Mesenchymal stem cell (in vitro differentiated cells and primary cell): ENCODE results near the gene FGA.

Source experiments
- DNase-seq: peaks from one replicate; pipeline ENCODE4 v3.0.0-alpha.2; 2013
- H2AFZ ChIP-seq: one replicate; pipeline ENCODE4 v1.6.1; 2013; ENCODE audit warnings: low read depth, mild to moderate bottlenecking, control low read depth, inconsistent platforms, low read length, moderate library complexity
- H2AK5ac ChIP-seq: 2 replicates; pipeline ENCODE4 v1.6.1; 2013; ENCODE audit warnings: low read length, moderate library complexity, mild to moderate bottlenecking, inconsistent platforms; ENCODE audit not compliant: severe bottlenecking
- H2BK120ac ChIP-seq: one replicate; pipeline ENCODE4 v1.6.1; 2013; ENCODE audit warnings: low read depth, mild to moderate bottlenecking, inconsistent platforms, low read length, moderate library complexity
- H2BK12ac ChIP-seq, 2 experiments: one replicate each; pipeline ENCODE4 v1.6.1; 2013; ENCODE audit warnings: inconsistent platforms in 2 of 2, low read length in 2 of 2, mild to moderate bottlenecking in 2 of 2, moderate library complexity in 2 of 2, control low read depth in 1 of 2
- H2BK15ac ChIP-seq: one replicate; pipeline ENCODE4 v1.6.1; 2013; ENCODE audit warnings: mild to moderate bottlenecking, low read depth, inconsistent platforms; ENCODE audit not compliant: poor library complexity, severe bottlenecking
- H2BK5ac ChIP-seq: 2 replicates; pipeline ENCODE4 v1.6.1; 2013; ENCODE audit warnings: low read depth, mild to moderate bottlenecking, low read length, control low read depth, inconsistent platforms; ENCODE audit not compliant: poor library complexity, severe bottlenecking
- H3K14ac ChIP-seq, 2 experiments: one replicate each; pipeline ENCODE4 v1.6.1; 2013; ENCODE audit warnings: inconsistent platforms in 2 of 2, low read length in 2 of 2, control low read depth in 1 of 2, mild to moderate bottlenecking in 1 of 2, moderate library complexity in 1 of 2
- H3K18ac ChIP-seq, 2 experiments: one replicate each; pipeline ENCODE4 v1.6.1; 2013; ENCODE audit warnings: inconsistent platforms in 2 of 2, low read length in 2 of 2, control low read depth in 1 of 2, low read depth in 1 of 2, mild to moderate bottlenecking in 1 of 2
- H3K23ac ChIP-seq, 2 experiments: one replicate each; pipeline ENCODE4 v1.6.1; 2013; ENCODE audit warnings: inconsistent platforms in 2 of 2, low read length in 2 of 2, mild to moderate bottlenecking in 2 of 2, moderate library complexity in 2 of 2, control low read depth in 1 of 2
- H3K27ac ChIP-seq: 2 replicates; pipeline ENCODE4 v1.5.1; 2013; ENCODE audit warnings: mild to moderate bottlenecking, moderate library complexity, low read length, control low read depth, inconsistent platforms; ENCODE audit not compliant: poor library complexity, severe bottlenecking
- H3K27me3 ChIP-seq, 2 experiments: 2 replicates each; pipeline versions ENCODE4 v1.6.1 to v1.7.0; 2013; ENCODE audit warnings: low read length in 2 of 2, mild to moderate bottlenecking in 2 of 2, moderate library complexity in 2 of 2, control low read depth in 1 of 2, inconsistent platforms in 1 of 2; ENCODE audit not compliant: control insufficient read depth in 1 of 2, insufficient read depth in 1 of 2
- H3K36me3 ChIP-seq, 2 experiments: 2 replicates each; pipeline versions ENCODE4 v1.6.1 to v1.7.0; 2013; ENCODE audit warnings: low read length in 2 of 2, control low read depth in 1 of 2, inconsistent platforms in 1 of 2, low read depth in 1 of 2, mild to moderate bottlenecking in 1 of 2; ENCODE audit not compliant: insufficient read depth in 2 of 2, control insufficient read depth in 1 of 2
- H3K4ac ChIP-seq, 2 experiments: one replicate each; pipeline ENCODE4 v1.6.1; 2013; ENCODE audit warnings: inconsistent platforms in 2 of 2, low read length in 2 of 2, mild to moderate bottlenecking in 2 of 2, moderate library complexity in 2 of 2, control low read depth in 1 of 2, low read depth in 1 of 2
- H3K4me1 ChIP-seq: 2 replicates; pipeline ENCODE4 v1.6.1; 2013; ENCODE audit warnings: low read depth, low read length, control low read depth; ENCODE audit not compliant: control insufficient read depth, insufficient read depth
- H3K4me2 ChIP-seq: 2 replicates; pipeline ENCODE4 v1.6.1; 2013; ENCODE audit warnings: low read length, mild to moderate bottlenecking, inconsistent platforms; ENCODE audit not compliant: poor library complexity, severe bottlenecking
- H3K4me3 ChIP-seq, 2 experiments: 2 replicates each; pipeline versions ENCODE4 v1.5.1 to v1.7.0; 2013; ENCODE audit warnings: low read length in 2 of 2, mild to moderate bottlenecking in 2 of 2, control low read depth in 1 of 2, low read depth in 1 of 2; ENCODE audit not compliant: insufficient read depth in 1 of 2
- H3K79me1 ChIP-seq: replicated peaks from 2 replicates; pipeline ENCODE4 v1.6.1; 2013; ENCODE audit warnings: mild to moderate bottlenecking, control low read depth, low read length, inconsistent platforms; ENCODE audit not compliant: poor library complexity, severe bottlenecking
- H3K9ac ChIP-seq: 2 replicates; pipeline ENCODE4 v1.7.0; 2013; ENCODE audit warnings: mild to moderate bottlenecking, low read length, moderate library complexity
- H3K9me3 ChIP-seq: 2 replicates; pipeline ENCODE4 v1.7.0; 2013; ENCODE audit warnings: mild to moderate bottlenecking, low read length; ENCODE audit not compliant: control insufficient read depth
- H4K8ac ChIP-seq: one replicate; pipeline ENCODE4 v1.6.1; 2013; ENCODE audit warnings: inconsistent platforms, mild to moderate bottlenecking, low read length, moderate library complexity
- H4K91ac ChIP-seq: one replicate; pipeline ENCODE4 v1.6.1; 2013; ENCODE audit warnings: mild to moderate bottlenecking, low read length, inconsistent platforms
- WGBS: methylation state at CpG from one replicate; pipeline ENCODE4 v1.1.7; 2013; ENCODE audit warnings: mixed read lengths; 5-methylcytosine and 5-hydroxymethylcytosine counted together

FGA gene

GRCh38 chr4:154603033-154603943 lies 12.7 kb upstream of the FGA start:
- Histone ChIP-seq H3K4ac (no peak overlapping the region), H3K9me3 (no peaks in the 10 kb centered on the region), H3K27ac (no peak overlapping the region), H2BK12ac (no peak overlapping the region), H2AFZ (no peak overlapping the region), H3K4me2 (no peak overlapping the region), H2BK15ac (no peak overlapping the region), H2BK5ac (no peak overlapping the region), H3K9ac (no peak overlapping the region), H3K4me3 (no peak overlapping the region), H3K79me1 (no peaks in the 10 kb centered on the region), H2AK5ac (no peak overlapping the region), H4K8ac (no peak overlapping the region), H3K27me3 (peaks cover 0 to 4% of the 10 kb centered on the region in 2 experiments), H4K91ac (no peak overlapping the region), H3K4me1 (no peaks in the 10 kb centered on the region), H3K36me3 (no peaks in the 10 kb centered on the region), H3K18ac (no peak overlapping the region), H3K23ac (no peak overlapping the region), H3K14ac (no peak overlapping the region), H2BK120ac (no peak overlapping the region)
- 77% methylated on average over 3 of the region's 6 CpGs for WGBS
- DNase-seq, result no peak

GRCh38 chr4:154602404-154603020 lies 12.0 kb upstream of the FGA start:
- H2AFZ ChIP-seq, result no peak overlapping the region
- no peak overlapping the region for H2BK15ac ChIP-seq
- no peak overlapping the region for H3K9ac ChIP-seq
- no peak overlapping the region for H2BK12ac ChIP-seq
- no peak overlapping the region for H3K14ac ChIP-seq
- H2BK5ac ChIP-seq, result no peak overlapping the region
- H4K8ac ChIP-seq, result no peak overlapping the region
- peaks cover 0 to 4% of the 10 kb centered on the region in 2 experiments for H3K27me3 ChIP-seq
- H3K79me1 ChIP-seq, result no peaks in the 10 kb centered on the region
- no peak overlapping the region for H2BK120ac ChIP-seq
- H2AK5ac ChIP-seq, result no peak overlapping the region
- no peak overlapping the region for H3K4me3 ChIP-seq
- DNase-seq, result no peak
- no peaks in the 10 kb centered on the region for H3K9me3 ChIP-seq
- WGBS, result 92% methylated on average over 1 of the region's 1 CpG
- no peak overlapping the region for H3K18ac ChIP-seq
- H3K4ac ChIP-seq, result no peak overlapping the region
- no peak overlapping the region for H3K4me2 ChIP-seq
- no peaks in the 10 kb centered on the region for H3K4me1 ChIP-seq
- H3K36me3 ChIP-seq, result no peaks in the 10 kb centered on the region
- no peak overlapping the region for H4K91ac ChIP-seq
- H3K27ac ChIP-seq, result no peak overlapping the region
- no peak overlapping the region for H3K23ac ChIP-seq

GRCh38 chr4:154597798-154598774 lies 7.5 kb upstream of the FGA start:
- no peaks in the 10 kb centered on the region for H3K27me3 ChIP-seq
- H3K79me1 ChIP-seq, result no peaks in the 10 kb centered on the region
- H4K91ac ChIP-seq, result no peak overlapping the region
- H2BK120ac ChIP-seq, result no peak overlapping the region
- H3K27ac ChIP-seq, result no peak overlapping the region
- H3K4ac ChIP-seq, result no peak overlapping the region
- H3K36me3 ChIP-seq, result no peaks in the 10 kb centered on the region
- no peak overlapping the region for H3K9ac ChIP-seq
- H2AFZ ChIP-seq, result no peak overlapping the region
- no peak overlapping the region for H3K23ac ChIP-seq
- H4K8ac ChIP-seq, result no peak overlapping the region
- H2BK12ac ChIP-seq, result no peak overlapping the region
- H2BK5ac ChIP-seq, result no peak overlapping the region
- H3K18ac ChIP-seq, result no peak overlapping the region
- no peak overlapping the region for H2AK5ac ChIP-seq
- no peak for DNase-seq
- H3K14ac ChIP-seq, result no peak overlapping the region
- WGBS, result 63% methylated on average over 5 of the region's 7 CpGs
- no peak overlapping the region for H3K4me2 ChIP-seq
- no peaks in the 10 kb centered on the region for H3K4me1 ChIP-seq
- no peak overlapping the region for H3K4me3 ChIP-seq
- no peaks in the 10 kb centered on the region for H3K9me3 ChIP-seq
- H2BK15ac ChIP-seq, result no peak overlapping the region
